ENCODE results near the gene CA10.
A peak's percentile ranks its signal among the peaks of the same experiment; 100 is the strongest.

Gene CA10

GRCh38 chr17:52145476-52145875 is 13.0 kb downstream of the CA10 start:
- no peak for DNase-seq

GRCh38 chr17:52143542-52143941 is 15.0 kb downstream of the CA10 start:
- DNase-seq, result no peak

- DNase-seq, result no peak
Observed at GRCh38 chr17:52140601-52141000, 17.9 kb downstream of the CA10 start.

GRCh38 chr17:52138752-52139151 is 19.8 kb downstream of the CA10 start:
- DNase-seq, result no peak

- DNase-seq, result no peak
Observed at GRCh38 chr17:52138350-52138749, 20.2 kb downstream of the CA10 start.

- no peak for DNase-seq
Observed at GRCh38 chr17:52136166-52136565, 22.3 kb downstream of the CA10 start.

GRCh38 chr17:52134641-52135040 is 23.9 kb downstream of the CA10 start:
- DNase-seq, result no peak

GRCh38 chr17:52128721-52129120 is 29.8 kb downstream of the CA10 start:
- no peak for DNase-seq

- DNase-seq, result no peak
Observed at GRCh38 chr17:52124993-52125392, 33.5 kb downstream of the CA10 start.

GRCh38 chr17:52124561-52124960 is 34.0 kb downstream of the CA10 start:
- DNase-seq, result no peak

- no peak for DNase-seq
Observed at GRCh38 chr17:52120465-52120864, 38.0 kb downstream of the CA10 start.

GRCh38 chr17:52110923-52111581 is 47.5 kb downstream of the CA10 start:
- no peak for DNase-seq

GRCh38 chr17:52106638-52107261 is 51.8 kb downstream of the CA10 start:
- peak; percentile 3 for DNase-seq

- DNase-seq, result no peak
Observed at GRCh38 chr17:52106072-52106471, 52.4 kb downstream of the CA10 start.

GRCh38 chr17:52105591-52105990 is 52.9 kb downstream of the CA10 start:
- DNase-seq, result no peak

- DNase-seq, result no peak
Observed at GRCh38 chr17:52096056-52096455, 62.5 kb downstream of the CA10 start.

GRCh38 chr17:52084176-52084575 is 74.3 kb downstream of the CA10 start:
- no peak for DNase-seq

GRCh38 chr17:52079496-52079895 is 79.0 kb downstream of the CA10 start:
- no peak for DNase-seq

- DNase-seq, result no peak
Observed at GRCh38 chr17:52071712-52072111, 86.8 kb downstream of the CA10 start.

GRCh38 chr17:52064791-52065211 is 93.7 kb downstream of the CA10 start:
- DNase-seq, result no peak

GRCh38 chr17:52049496-52049895 is 109.0 kb downstream of the CA10 start:
- no peak for DNase-seq

- no peak for DNase-seq
Observed at GRCh38 chr17:52049051-52049450, 109.5 kb downstream of the CA10 start.

- no peak for DNase-seq
Observed at GRCh38 chr17:52048137-52048898, 110.2 kb downstream of the CA10 start.

GRCh38 chr17:52047086-52047485 is 111.4 kb downstream of the CA10 start:
- no peak for DNase-seq
